Progenitor cell of endocrine pancreas (in vitro differentiated cells): ENCODE results near the gene TMEM135. TPM values are rescaled to one million over a fixed set of nuclear protein-coding genes. Genes with fewer than 3 reads are reported as not detected.

ENCODE experiments used
- DNase-seq: peaks from one replicate; pipeline ENCODE4 v3.0.0; 2021; ENCODE audit warnings: low spot score; ENCODE audit not compliant: unreplicated experiment
- H3K27ac Mint-ChIP-seq: 2 replicates; pipeline ENCODE4 v1.8.0; 2021; ENCODE audit warnings: mild to moderate bottlenecking, moderate library complexity, mixed read lengths
- H3K27me3 Mint-ChIP-seq: 2 replicates; pipeline ENCODE4 v1.8.0; 2021; ENCODE audit warnings: mixed read lengths
- H3K36me3 Mint-ChIP-seq: 2 replicates; pipeline ENCODE4 v1.8.0; 2022; ENCODE audit warnings: mixed read lengths; ENCODE audit not compliant: insufficient read depth
- H3K4me1 Mint-ChIP-seq: 2 replicates; pipeline ENCODE4 v1.8.0; 2021; ENCODE audit warnings: low read depth, mixed read lengths
- H3K4me3 Mint-ChIP-seq: 2 replicates; pipeline ENCODE4 v1.8.0; 2021; ENCODE audit warnings: low read depth, mild to moderate bottlenecking, moderate library complexity, mixed read lengths
- H3K9me3 Mint-ChIP-seq: 2 replicates; pipeline ENCODE4 v1.8.0; 2021; ENCODE audit warnings: low read depth, mixed read lengths
- CTCF ChIP-seq: fragments of 200-600 bp; sonication (generic); IDR thresholded peaks from one replicate; pipeline ENCODE4 v1.5.0; 2021; ENCODE audit warnings: antibody characterized with exemption, mild to moderate bottlenecking; ENCODE audit not compliant: unreplicated experiment
- total RNA-seq: library from RNA; stranded (reverse); gene quantifications from 2 replicates; pipeline ENCODE4 v1.2.1, GENCODE V29; 2021

Gene TMEM135
- total RNA-seq, 1 donor from 2014 or later: 33.0 TPM

GRCh38 chr11:87254562-87254961, 216.8 kb downstream of the TMEM135 start:
- peaks cover 4% of the 10 kb centered on the region for H3K4me1 Mint-ChIP-seq
- no peak for DNase-seq
- H3K9me3 Mint-ChIP-seq: no peaks in the 10 kb centered on the region
- H3K4me3 Mint-ChIP-seq: no peak overlapping the region
- no peaks in the 10 kb centered on the region for H3K36me3 Mint-ChIP-seq
- no peak for TF ChIP-seq CTCF
- no peaks in the 10 kb centered on the region for H3K27me3 Mint-ChIP-seq
- H3K27ac Mint-ChIP-seq: no peak overlapping the region

GRCh38 chr11:87255589-87255988, 217.9 kb downstream of the TMEM135 start:
- DNase-seq: no peak
- no peak overlapping the region for H3K4me3 Mint-ChIP-seq
- H3K36me3 Mint-ChIP-seq: no peaks in the 10 kb centered on the region
- no peaks in the 10 kb centered on the region for H3K9me3 Mint-ChIP-seq
- TF ChIP-seq CTCF: no peak
- H3K27ac Mint-ChIP-seq: peak overlapping the region; percentile 6
- peaks cover 9% of the 10 kb centered on the region for H3K4me1 Mint-ChIP-seq
- H3K27me3 Mint-ChIP-seq: no peaks in the 10 kb centered on the region

GRCh38 chr11:87256694-87257340, 219.1 kb downstream of the TMEM135 start:
- Mint-ChIP-seq H3K4me3 (no peak overlapping the region), H3K27ac (no peak overlapping the region), H3K9me3 (no peaks in the 10 kb centered on the region), H3K4me1 (peaks cover 8% of the 10 kb centered on the region), H3K36me3 (no peaks in the 10 kb centered on the region), H3K27me3 (no peaks in the 10 kb centered on the region)
- TF ChIP-seq CTCF: no peak
- DNase-seq: no peak

- Mint-ChIP-seq H3K4me1 (peaks cover 7% of the 10 kb centered on the region), H3K36me3 (no peaks in the 10 kb centered on the region), H3K4me3 (no peak overlapping the region), H3K27ac (no peak overlapping the region), H3K27me3 (no peaks in the 10 kb centered on the region), H3K9me3 (no peaks in the 10 kb centered on the region)
- no peak for DNase-seq
- no peak for TF ChIP-seq CTCF
These were observed 220.6 kb downstream of the TMEM135 start for GRCh38 chr11:87258171-87258833.

- H3K4me1 Mint-ChIP-seq: peaks cover 9% of the 10 kb centered on the region
- no peaks in the 10 kb centered on the region for H3K27me3 Mint-ChIP-seq
- TF ChIP-seq CTCF: no peak
- no peaks in the 10 kb centered on the region for H3K9me3 Mint-ChIP-seq
- H3K36me3 Mint-ChIP-seq: no peaks in the 10 kb centered on the region
- no peak overlapping the region for H3K4me3 Mint-ChIP-seq
- no peak for DNase-seq
- no peak overlapping the region for H3K27ac Mint-ChIP-seq
These were observed 222.0 kb downstream of the TMEM135 start for GRCh38 chr11:87259736-87260135.
